ENCODE measurements around the gene VGLL4. TPM values are rescaled to one million over a fixed set of nuclear protein-coding genes. Genes with fewer than 3 reads are reported as not detected.
"Not testable (repeated sequence)": the region's sequence is repeated elsewhere in the genome, so short reads cannot be mapped to it uniquely, and the experiment has no call there.

Gene VGLL4
- total and polyA plus RNA-seq, 4 donors: 44.7 to 104 (median 70.7) TPM

DNA sequence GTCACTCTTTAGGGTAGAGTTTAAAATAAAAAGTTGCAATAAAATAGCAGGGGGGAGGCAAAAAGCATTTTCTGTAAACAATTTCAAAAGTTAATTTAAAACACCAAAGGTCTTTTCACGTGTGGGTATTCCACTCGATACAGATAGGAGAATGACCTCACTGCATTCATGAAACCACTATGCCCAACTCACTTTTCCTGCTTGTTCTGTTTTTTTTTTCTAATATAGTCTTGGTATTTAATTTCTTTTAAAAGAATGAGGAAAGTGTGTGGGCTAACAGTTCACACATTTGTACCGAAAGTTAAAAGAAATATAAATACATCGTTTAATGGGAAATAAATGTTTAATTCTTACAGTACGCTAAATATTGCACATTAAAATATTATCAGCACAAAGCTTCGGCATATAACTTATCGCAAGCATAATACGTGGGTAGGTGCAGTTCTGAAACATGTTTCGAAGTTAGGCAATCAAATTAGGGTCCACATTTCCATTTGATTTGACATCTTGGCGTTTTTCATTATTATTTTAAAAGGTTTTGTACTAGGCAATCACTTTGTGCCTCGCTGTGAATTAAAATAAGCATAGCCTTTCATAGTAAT is 41.4 kb downstream of the VGLL4 start:
- WGBS, 2 donors: 14 to 19% methylated on average over 11 of the region's 11 CpGs
- no peaks in the 10 kb centered on the region for H3K9me3 ChIP-seq (ENCODE audit: control insufficient read depth, low read length)
- H3K4me1 ChIP-seq (ENCODE audit: control insufficient read depth in 1 of 2, insufficient read depth in 2 of 2, low read length in 2 of 2): peaks cover 3 to 9% of the 10 kb centered on the region in 2 donors
- peak overlapping the region in 1 of 2 donors; percentile 84 for H3K27ac ChIP-seq (ENCODE audit: low read depth in 1 of 2, low read length in 2 of 2)
- H3K36me3 ChIP-seq (ENCODE audit: control insufficient read depth in 1 of 2, insufficient read depth in 2 of 2, low read length in 1 of 2): no peaks in the 10 kb centered on the region
- DNase-seq: no peak
- no peak overlapping the region for H3K4me3 ChIP-seq (ENCODE audit: low read length in 2 of 2)
- no peak for ATAC-seq (ENCODE audit: low FRiP score)
- no peaks in the 10 kb centered on the region for H3K27me3 ChIP-seq (ENCODE audit: control insufficient read depth in 1 of 2, insufficient read depth in 2 of 2, low read length in 1 of 2)
- intact Hi-C loops (cut with DNase I): loop anchor here (5.0 kb wide), 2 partner anchors 35 to 40 kb away; partner anchors contain the start of gene VGLL4 (in 1 of the 2)

DNA sequence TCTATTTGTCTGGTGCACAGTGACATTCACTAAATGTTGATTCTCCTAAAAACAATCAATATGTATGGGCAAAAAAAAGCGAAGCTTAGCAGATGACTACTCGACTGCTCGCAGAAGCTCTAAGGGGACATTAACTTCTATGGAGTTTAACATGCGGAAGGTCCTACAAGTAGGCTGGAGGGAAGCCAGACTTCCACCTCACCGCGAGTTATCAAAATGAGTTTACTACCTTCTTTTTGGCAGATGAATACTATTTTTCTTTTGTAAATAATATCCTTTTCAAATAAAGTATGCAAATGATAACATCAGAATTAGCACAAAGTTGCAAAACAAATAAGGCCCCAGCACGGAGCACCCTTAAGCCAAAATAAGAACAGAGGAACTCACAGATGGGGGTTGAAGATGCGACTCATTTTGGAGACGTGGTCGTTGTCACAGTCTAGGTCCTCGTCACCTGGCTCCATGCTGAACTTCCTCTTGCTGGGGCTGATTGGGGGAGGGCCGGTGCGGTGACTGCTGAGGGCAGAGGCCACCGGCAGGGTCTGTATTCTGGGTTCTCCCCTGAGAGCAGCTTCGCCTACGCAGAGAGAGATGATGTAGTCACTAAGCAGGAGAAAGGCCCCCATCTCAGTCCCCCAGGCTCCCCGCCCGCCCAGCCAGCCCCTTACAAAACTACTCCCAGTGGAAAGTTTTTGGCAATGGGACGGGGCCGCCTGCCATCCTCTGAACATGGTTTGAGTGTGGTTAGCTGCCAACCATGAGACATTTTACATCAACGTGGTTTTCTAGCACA is 42.1 kb downstream of the VGLL4 start:
- peak overlapping the region in 1 of 2 donors; percentile 11 for H3K4me3 ChIP-seq (ENCODE audit: low read length in 2 of 2)
- peak overlapping the region; percentile 84 to 99 for H3K27ac ChIP-seq (ENCODE audit: low read depth in 1 of 2, low read length in 2 of 2)
- peaks cover 3 to 11% of the 10 kb centered on the region in 2 donors for H3K4me1 ChIP-seq (ENCODE audit: control insufficient read depth in 1 of 2, insufficient read depth in 2 of 2, low read length in 2 of 2)
- DNase-seq: peak; percentile 86 to 93
- ATAC-seq (ENCODE audit: low FRiP score): peak; percentile 76
- H3K9me3 ChIP-seq (ENCODE audit: control insufficient read depth, low read length): no peaks in the 10 kb centered on the region
- H3K36me3 ChIP-seq (ENCODE audit: control insufficient read depth in 1 of 2, insufficient read depth in 2 of 2, low read length in 1 of 2): no peaks in the 10 kb centered on the region
- no peaks in the 10 kb centered on the region for H3K27me3 ChIP-seq (ENCODE audit: control insufficient read depth in 1 of 2, insufficient read depth in 2 of 2, low read length in 1 of 2)
- 9 to 13% methylated on average over 21 of the region's 21 CpGs for WGBS, 2 donors
- intact Hi-C loops (cut with DNase I): loop anchor here (2.0 to 5.0 kb wide), 3 partner anchors 34 to 41 kb away; partner anchors contain the start of gene VGLL4 (in 2 of the 2)

DNA sequence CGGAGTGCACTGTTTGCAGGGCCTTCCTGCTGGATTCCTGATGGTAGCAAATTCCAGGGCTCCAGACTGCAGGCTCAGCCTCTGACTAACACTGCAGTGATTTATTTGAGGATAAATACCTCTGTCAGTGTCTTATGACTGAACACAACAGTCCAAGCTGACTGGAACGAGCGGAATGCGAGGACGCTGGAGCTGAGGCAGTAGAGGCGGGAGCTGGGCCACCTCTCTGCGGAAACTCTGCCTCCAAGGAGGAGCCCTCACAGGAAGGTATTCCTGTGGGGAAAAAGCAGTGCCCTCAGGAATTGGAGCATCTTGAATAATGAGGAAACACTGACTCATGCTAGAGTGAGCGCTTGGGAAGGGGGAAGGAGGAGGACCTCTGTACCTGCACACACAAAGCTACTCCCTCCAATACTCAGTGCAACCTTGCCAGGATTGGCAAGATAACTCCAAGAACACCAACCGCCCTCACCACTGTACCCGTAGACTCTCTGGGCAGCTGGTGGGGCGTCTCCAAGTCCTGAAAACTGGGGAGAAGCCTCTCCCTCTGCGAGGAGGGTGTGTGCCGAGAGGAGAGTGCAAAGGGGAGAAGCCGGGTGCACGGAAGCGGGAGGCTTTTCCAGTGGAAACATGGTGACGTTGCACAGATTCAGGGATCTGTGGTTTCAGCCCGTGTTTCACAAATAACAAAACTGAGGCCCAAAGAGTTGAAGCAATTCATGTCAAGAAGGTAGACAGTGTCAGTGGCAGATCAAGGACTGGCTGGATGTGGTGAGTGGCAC is 43.0 kb downstream of the VGLL4 start:
- no peaks in the 10 kb centered on the region for H3K9me3 ChIP-seq (ENCODE audit: control insufficient read depth, low read length)
- H3K27ac ChIP-seq (ENCODE audit: low read depth in 1 of 2, low read length in 2 of 2): peak overlapping the region; percentile 84 to 99
- 6 to 10% methylated on average over 18 of the region's 18 CpGs for WGBS, 2 donors
- peaks cover 3 to 11% of the 10 kb centered on the region in 2 donors for H3K4me1 ChIP-seq (ENCODE audit: control insufficient read depth in 1 of 2, insufficient read depth in 2 of 2, low read length in 2 of 2)
- H3K27me3 ChIP-seq (ENCODE audit: control insufficient read depth in 1 of 2, insufficient read depth in 2 of 2, low read length in 1 of 2): no peaks in the 10 kb centered on the region
- intact Hi-C loops (cut with DNase I): loop anchor here (2.0 to 5.0 kb wide), 3 partner anchors 33 to 42 kb away; partner anchors contain the start of gene VGLL4 (in 2 of the 2)
- H3K4me3 ChIP-seq (ENCODE audit: low read length in 2 of 2): no peak overlapping the region
- H3K36me3 ChIP-seq (ENCODE audit: control insufficient read depth in 1 of 2, insufficient read depth in 2 of 2, low read length in 1 of 2): no peaks in the 10 kb centered on the region
- ATAC-seq (ENCODE audit: low FRiP score) (peak; percentile 89), DNase-seq (peak; percentile 91 to 92)

DNA sequence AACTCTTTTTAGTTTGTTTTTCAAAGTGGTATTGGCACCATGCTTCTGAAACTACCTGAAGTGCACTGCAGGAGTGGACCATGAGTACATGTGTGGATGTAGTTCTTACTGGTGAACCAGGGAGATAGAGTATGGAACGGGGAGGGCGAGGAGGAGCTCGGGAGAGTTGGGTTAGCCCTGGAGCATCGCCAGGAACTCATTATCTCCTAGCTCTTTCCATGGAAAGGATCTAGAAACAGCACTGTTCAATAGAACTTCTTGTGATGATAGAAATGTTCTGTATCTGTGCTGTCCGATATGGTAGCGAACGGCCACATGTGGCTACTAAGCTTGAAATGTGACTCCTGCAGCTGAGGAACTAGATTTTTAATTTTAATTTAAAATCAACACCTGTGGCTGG is 47.3 kb downstream of the VGLL4 start:
- Histone ChIP-seq H3K9me3 (ENCODE audit: control insufficient read depth, low read length) (no peaks in the 10 kb centered on the region), H3K27me3 (ENCODE audit: control insufficient read depth in 1 of 2, insufficient read depth in 2 of 2, low read length in 1 of 2) (no peaks in the 10 kb centered on the region), H3K36me3 (ENCODE audit: control insufficient read depth in 1 of 2, insufficient read depth in 2 of 2, low read length in 1 of 2) (no peaks in the 10 kb centered on the region), H3K27ac (ENCODE audit: low read depth in 1 of 2, low read length in 2 of 2) (peak overlapping the region in 1 of 2 donors; percentile 47), H3K4me3 (ENCODE audit: low read length in 2 of 2) (no peak overlapping the region), H3K4me1 (ENCODE audit: control insufficient read depth in 1 of 2, insufficient read depth in 2 of 2, low read length in 2 of 2) (peaks cover 6 to 7% of the 10 kb centered on the region in 2 donors)
- DNase-seq: no peak
- no peak for ATAC-seq (ENCODE audit: low FRiP score)
- 80 to 85% methylated on average over 7 of the region's 7 CpGs for WGBS, 2 donors
- intact Hi-C loops (cut with DNase I): no loop called here

DNA sequence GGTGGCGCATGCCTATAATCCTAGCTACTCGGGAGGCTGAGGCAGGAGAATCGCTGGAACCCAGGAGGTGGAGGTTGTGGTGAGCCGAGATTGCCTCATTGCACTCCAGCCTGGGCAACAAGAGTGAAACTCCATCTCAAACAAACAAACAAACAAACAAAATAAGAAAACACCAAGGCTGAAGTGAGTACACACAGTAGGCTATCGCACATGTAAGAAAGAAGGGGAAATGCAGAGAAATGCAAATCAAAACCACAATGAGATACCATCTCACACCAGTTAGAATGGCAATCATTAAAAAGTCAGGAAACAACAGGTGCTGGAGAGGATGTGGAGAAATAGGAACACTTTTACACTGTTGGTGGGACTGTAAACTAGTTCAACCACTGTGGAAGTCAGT is 48.7 kb downstream of the VGLL4 start:
- intact Hi-C loops (cut with DNase I); H3K4me3 ChIP-seq (ENCODE audit: low read length in 2 of 2); H3K36me3 ChIP-seq (ENCODE audit: control insufficient read depth in 1 of 2, insufficient read depth in 2 of 2, low read length in 1 of 2); H3K27ac ChIP-seq (ENCODE audit: low read depth in 1 of 2, low read length in 2 of 2); H3K27me3 ChIP-seq (ENCODE audit: control insufficient read depth in 1 of 2, insufficient read depth in 2 of 2, low read length in 1 of 2); H3K9me3 ChIP-seq (ENCODE audit: control insufficient read depth, low read length); DNase-seq; ATAC-seq (ENCODE audit: low FRiP score): not testable (repeated sequence)
- H3K4me1 ChIP-seq (ENCODE audit: control insufficient read depth in 1 of 2, insufficient read depth in 2 of 2, low read length in 2 of 2): peaks cover 7 to 17% of the 10 kb centered on the region in 2 donors
- 98 to 99% methylated on average over 5 of the region's 5 CpGs for WGBS, 2 donors

DNA sequence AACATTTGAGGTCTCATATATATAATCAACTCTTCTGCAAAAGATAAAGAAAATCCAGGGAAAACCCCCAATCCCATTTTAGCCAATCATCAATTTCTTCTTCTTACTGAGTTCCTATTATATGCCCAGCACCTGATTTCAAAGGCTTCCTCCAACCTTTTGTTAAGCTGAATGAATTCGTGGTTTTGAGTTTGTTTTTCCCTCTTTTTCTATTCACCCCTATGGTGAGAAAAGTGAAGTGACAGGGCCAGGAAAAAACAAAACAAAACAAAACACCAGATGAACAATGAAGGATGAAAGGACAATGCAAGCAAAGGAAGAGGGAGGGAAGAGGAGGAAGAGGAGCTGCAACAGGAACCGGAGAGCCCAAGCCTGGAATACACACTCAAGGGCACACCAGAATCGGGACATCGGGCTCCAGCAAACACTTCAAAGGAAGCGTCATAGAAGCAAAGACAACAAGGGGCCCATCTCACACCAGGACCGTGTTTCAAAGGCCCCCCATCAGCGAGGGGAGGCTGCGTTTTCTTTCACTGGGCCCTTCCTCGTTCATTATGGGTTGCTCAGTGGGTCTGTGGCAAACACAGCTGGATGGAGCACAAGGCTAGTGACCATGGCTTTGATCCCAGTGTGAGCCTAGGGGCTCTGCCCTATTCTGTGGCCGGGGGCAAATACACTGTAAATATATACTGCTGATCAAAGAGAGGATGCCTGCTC is 50.2 kb downstream of the VGLL4 start:
- ATAC-seq (ENCODE audit: low FRiP score) (no peak), DNase-seq (no peak)
- Histone ChIP-seq H3K27ac (ENCODE audit: low read depth in 1 of 2, low read length in 2 of 2) (peak overlapping the region in 1 of 2 donors; percentile 37), H3K4me1 (ENCODE audit: control insufficient read depth in 1 of 2, insufficient read depth in 2 of 2, low read length in 2 of 2) (peaks cover 10 to 28% of the 10 kb centered on the region in 2 donors), H3K4me3 (ENCODE audit: low read length in 2 of 2) (no peak overlapping the region), H3K9me3 (ENCODE audit: control insufficient read depth, low read length) (no peaks in the 10 kb centered on the region), H3K27me3 (ENCODE audit: control insufficient read depth in 1 of 2, insufficient read depth in 2 of 2, low read length in 1 of 2) (no peaks in the 10 kb centered on the region), H3K36me3 (ENCODE audit: control insufficient read depth in 1 of 2, insufficient read depth in 2 of 2, low read length in 1 of 2) (no peaks in the 10 kb centered on the region)
- intact Hi-C loops (cut with DNase I): no loop called here
- 73 to 78% methylated on average over 10 of the region's 10 CpGs for WGBS, 2 donors

DNA sequence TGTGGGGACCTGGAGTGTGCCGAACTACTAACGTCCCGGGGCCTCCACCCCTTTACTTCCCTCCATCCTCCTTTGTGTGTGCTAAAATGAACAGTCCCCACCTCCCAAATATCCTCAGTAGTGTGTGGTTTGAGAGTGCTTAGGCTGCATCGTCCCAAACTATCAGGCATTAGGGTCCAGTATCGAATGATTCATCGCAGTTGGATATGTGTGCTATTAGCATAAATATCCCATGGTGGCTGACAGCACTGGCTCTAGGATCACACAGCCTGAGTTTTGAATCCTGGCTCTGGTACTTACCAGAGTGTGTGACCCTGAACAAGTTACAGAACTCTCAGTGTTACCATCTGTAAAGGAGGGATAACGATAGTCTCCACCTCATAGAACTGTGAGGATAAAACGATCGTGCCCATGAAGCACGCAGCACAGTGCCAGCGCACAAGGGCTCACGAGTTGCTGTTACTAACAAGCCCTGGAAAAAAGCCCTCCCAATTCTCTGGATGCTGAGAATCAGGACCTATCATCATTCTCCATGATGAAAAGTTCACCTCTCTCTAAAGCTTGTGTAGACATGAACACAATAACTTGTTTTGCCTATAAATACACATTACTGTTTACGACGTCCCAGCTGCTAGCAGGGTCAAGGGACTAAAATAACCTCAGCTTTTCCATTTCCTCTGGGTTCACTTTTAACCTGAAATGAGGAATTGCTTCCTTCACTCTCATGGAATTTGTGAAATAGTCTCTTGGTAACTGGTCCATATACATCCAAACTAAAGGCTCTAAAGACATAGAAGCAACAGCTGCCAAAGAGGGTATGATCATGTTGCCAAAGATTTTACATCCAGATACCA is 51.0 kb downstream of the VGLL4 start:
- Histone ChIP-seq H3K4me3 (ENCODE audit: low read length in 2 of 2) (no peak overlapping the region), H3K27ac (ENCODE audit: low read depth in 1 of 2, low read length in 2 of 2) (peak overlapping the region; percentile 36 to 72), H3K27me3 (ENCODE audit: control insufficient read depth in 1 of 2, insufficient read depth in 2 of 2, low read length in 1 of 2) (no peaks in the 10 kb centered on the region), H3K4me1 (ENCODE audit: control insufficient read depth in 1 of 2, insufficient read depth in 2 of 2, low read length in 2 of 2) (peaks cover 13 to 28% of the 10 kb centered on the region in 2 donors), H3K9me3 (ENCODE audit: control insufficient read depth, low read length) (no peaks in the 10 kb centered on the region), H3K36me3 (ENCODE audit: control insufficient read depth in 1 of 2, insufficient read depth in 2 of 2, low read length in 1 of 2) (no peaks in the 10 kb centered on the region)
- DNase-seq (peak in 1 of 2 donors; percentile 72), ATAC-seq (ENCODE audit: low FRiP score) (peak; percentile 28)
- WGBS, 2 donors: 22 to 28% methylated on average over 14 of the region's 14 CpGs
- intact Hi-C loops (cut with DNase I): no loop called here
